Upper lobe of left lung (tissue), 4 donors: ENCODE data around the gene BBS4.
"Not testable (repeated sequence)": the region's sequence is repeated elsewhere in the genome, so short reads cannot be mapped to it uniquely, and the experiment has no call there.

ENCODE experiments used
- POLR2AphosphoS5 ChIP-seq, 2 donors: sonication (generic); formaldehyde crosslinking; IDR thresholded peaks; one replicate each; pipeline ENCODE4 v1.5.1; 2017; ENCODE audit warnings: antibody characterized with exemption in 2 of 2
- TF ChIP-seq, protein P1 (sequence below), 6 experiments: fragments of 450-650 bp in 4 of 6; fragments of 200-600 bp in 2 of 6; sonication (generic) in 2 of 6; IDR thresholded peaks; one replicate each; pipeline ENCODE4 v1.5.1; 2016 to 2019; ENCODE audit warnings: antibody characterized with exemption in 6 of 6

DNA sequence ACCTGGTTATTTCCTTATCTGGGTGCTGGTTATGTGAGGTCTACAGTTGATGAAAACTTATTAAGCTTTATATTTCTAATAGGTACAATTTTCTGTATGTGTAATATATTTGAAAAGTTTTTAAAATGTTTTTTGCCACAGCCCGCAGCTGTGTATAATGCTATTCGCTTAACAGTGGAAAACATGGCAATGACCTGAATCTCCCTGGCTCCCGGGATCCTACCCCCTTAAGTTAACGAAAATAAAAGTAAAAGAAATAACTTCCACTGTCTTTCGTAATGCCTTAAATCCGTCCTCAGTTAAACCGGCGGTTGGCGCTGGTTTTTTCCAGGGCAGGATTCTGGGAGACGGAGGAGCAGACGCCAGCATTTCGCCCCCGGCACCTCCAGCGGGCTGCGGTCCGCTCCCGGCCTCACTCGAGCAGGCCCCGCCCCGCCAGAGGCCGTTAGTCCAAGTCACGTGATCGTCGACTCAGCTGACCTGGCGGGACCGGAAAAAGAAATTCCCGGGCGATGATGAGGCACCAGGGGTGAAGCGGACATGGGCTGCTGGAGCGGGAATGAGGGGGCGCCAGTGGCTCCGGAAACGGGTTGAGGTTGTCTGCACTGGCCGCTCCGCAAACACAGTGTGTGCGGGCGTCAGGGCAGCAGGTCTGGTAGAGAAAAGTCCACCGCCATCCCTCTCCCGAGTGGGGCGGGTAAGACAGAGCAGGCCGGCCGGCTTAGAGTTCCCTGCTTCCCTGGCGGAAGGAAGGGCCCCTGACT is 49.3 kb upstream of the BBS4 start:
- TF ChIP-seq, protein P1, sequence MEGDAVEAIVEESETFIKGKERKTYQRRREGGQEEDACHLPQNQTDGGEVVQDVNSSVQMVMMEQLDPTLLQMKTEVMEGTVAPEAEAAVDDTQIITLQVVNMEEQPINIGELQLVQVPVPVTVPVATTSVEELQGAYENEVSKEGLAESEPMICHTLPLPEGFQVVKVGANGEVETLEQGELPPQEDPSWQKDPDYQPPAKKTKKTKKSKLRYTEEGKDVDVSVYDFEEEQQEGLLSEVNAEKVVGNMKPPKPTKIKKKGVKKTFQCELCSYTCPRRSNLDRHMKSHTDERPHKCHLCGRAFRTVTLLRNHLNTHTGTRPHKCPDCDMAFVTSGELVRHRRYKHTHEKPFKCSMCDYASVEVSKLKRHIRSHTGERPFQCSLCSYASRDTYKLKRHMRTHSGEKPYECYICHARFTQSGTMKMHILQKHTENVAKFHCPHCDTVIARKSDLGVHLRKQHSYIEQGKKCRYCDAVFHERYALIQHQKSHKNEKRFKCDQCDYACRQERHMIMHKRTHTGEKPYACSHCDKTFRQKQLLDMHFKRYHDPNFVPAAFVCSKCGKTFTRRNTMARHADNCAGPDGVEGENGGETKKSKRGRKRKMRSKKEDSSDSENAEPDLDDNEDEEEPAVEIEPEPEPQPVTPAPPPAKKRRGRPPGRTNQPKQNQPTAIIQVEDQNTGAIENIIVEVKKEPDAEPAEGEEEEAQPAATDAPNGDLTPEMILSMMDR (IDR thresholded peaks at IDR 0.05) = not testable (repeated sequence)
- TF ChIP-seq POLR2AphosphoS5 (IDR thresholded peaks at IDR 0.05) = not testable (repeated sequence)
